PC-3 (cell line): ENCODE measurements around the gene BTF3.

ENCODE experiments used
- CTCF ChIP-seq: fragments of 300-600 bp; sonication (generic); conservative IDR thresholded peaks from 2 replicates; pipeline ENCODE4 v1.5.1; 2017; ENCODE audit warnings: antibody characterized with exemption, low read depth, mild to moderate bottlenecking, low read length
- EZH2 ChIP-seq: fragments of 300-600 bp; sonication (generic); IDR thresholded peaks from one replicate; pipeline ENCODE4 v1.6.1; 2017; ENCODE audit warnings: antibody characterized with exemption, mild to moderate bottlenecking, low read length; ENCODE audit not compliant: unreplicated experiment

- TF ChIP-seq CTCF: no peak
- no peak for TF ChIP-seq EZH2
These were observed 35.9 kb downstream of the BTF3 start for GRCh38 chr5:73534011-73534644.
